RWPE2 (cell line): ENCODE data around the gene L3MBTL3.

Experiments
- ATAC-seq: fragments of 200-7000 bp; cut with Tn5 transposase; 3 replicates; pipeline ENCODE4 v1.9.1; 2021; ENCODE audit warnings: low read depth
- DNase-seq: peaks from one replicate; pipeline ENCODE4 v3.0.0-alpha.2; 2020; ENCODE audit warnings: low spot score
- H3K27ac ChIP-seq: fragments of 450-650 bp; 2 replicates; pipeline ENCODE4 v1.5.1; 2017; ENCODE audit warnings: mild to moderate bottlenecking; ENCODE audit not compliant: poor library complexity, severe bottlenecking
- H3K27me3 ChIP-seq: fragments of 250-450 bp; sonication (Bioruptor Pico); 2 replicates; pipeline ENCODE4 v1.5.1; 2021; ENCODE audit warnings: mild to moderate bottlenecking, moderate library complexity; ENCODE audit not compliant: insufficient read depth, poor library complexity, severe bottlenecking
- H3K36me3 ChIP-seq: fragments of 250-450 bp; sonication (Bioruptor Pico); 2 replicates; pipeline ENCODE4 v1.5.1; 2020; ENCODE audit warnings: low read depth, mild to moderate bottlenecking, moderate library complexity
- H3K4me1 ChIP-seq: fragments of 250-450 bp; sonication (Bioruptor Pico); 2 replicates; pipeline ENCODE4 v1.5.1; 2021; ENCODE audit warnings: mild to moderate bottlenecking, moderate library complexity; ENCODE audit not compliant: insufficient read depth, poor library complexity, severe bottlenecking
- H3K4me3 ChIP-seq: fragments of 250-450 bp; sonication (Bioruptor Pico); 2 replicates; pipeline ENCODE4 v1.5.1; 2021; ENCODE audit warnings: mild to moderate bottlenecking, moderate library complexity; ENCODE audit not compliant: severe bottlenecking
- H3K9me3 ChIP-seq: fragments of 250-450 bp; sonication (Bioruptor Pico); 2 replicates; pipeline ENCODE4 v1.5.1; 2021; ENCODE audit warnings: mild to moderate bottlenecking, moderate library complexity; ENCODE audit not compliant: severe bottlenecking
- CTCF ChIP-seq: fragments of 450-650 bp; IDR thresholded peaks from one replicate; pipeline ENCODE4 v1.5.1; 2017; ENCODE audit warnings: mild to moderate bottlenecking, moderate library complexity; ENCODE audit not compliant: poor library complexity, severe bottlenecking

L3MBTL3 gene

GRCh38 chr6:130045622-130046021 is 27.2 kb downstream of the L3MBTL3 start:
- no peaks in the 10 kb centered on the region for H3K4me1 ChIP-seq
- H3K4me3 ChIP-seq = no peak overlapping the region
- no peaks in the 10 kb centered on the region for H3K9me3 ChIP-seq
- TF ChIP-seq CTCF = no peak
- no peak for DNase-seq
- no peak overlapping the region for H3K27ac ChIP-seq
- H3K27me3 ChIP-seq = no peaks in the 10 kb centered on the region
- no peak for ATAC-seq
- H3K36me3 ChIP-seq = peaks cover 6% of the 10 kb centered on the region; the same call in 1 of the 2 replicates

GRCh38 chr6:130046671-130047070 is 28.3 kb downstream of the L3MBTL3 start:
- Histone ChIP-seq H3K4me3 (no peak overlapping the region), H3K27ac (no peak overlapping the region), H3K9me3 (no peaks in the 10 kb centered on the region), H3K4me1 (no peaks in the 10 kb centered on the region), H3K36me3 (peaks cover 12% of the 10 kb centered on the region), H3K27me3 (no peaks in the 10 kb centered on the region)
- no peak for ATAC-seq
- DNase-seq = no peak
- TF ChIP-seq CTCF = no peak

GRCh38 chr6:130047088-130047995 is 29.0 kb downstream of the L3MBTL3 start:
- no peaks in the 10 kb centered on the region for H3K4me1 ChIP-seq
- no peak overlapping the region for H3K4me3 ChIP-seq
- no peaks in the 10 kb centered on the region for H3K27me3 ChIP-seq
- no peak overlapping the region for H3K27ac ChIP-seq
- no peak for DNase-seq
- no peak for ATAC-seq
- TF ChIP-seq CTCF = peak; percentile 25
- H3K36me3 ChIP-seq = peaks cover 15% of the 10 kb centered on the region
- no peaks in the 10 kb centered on the region for H3K9me3 ChIP-seq

GRCh38 chr6:130050230-130050629 is 31.8 kb downstream of the L3MBTL3 start:
- H3K27me3 ChIP-seq = no peaks in the 10 kb centered on the region
- H3K36me3 ChIP-seq = peaks cover 23% of the 10 kb centered on the region
- H3K4me1 ChIP-seq = no peaks in the 10 kb centered on the region
- no peak overlapping the region for H3K27ac ChIP-seq
- H3K9me3 ChIP-seq = no peaks in the 10 kb centered on the region
- ATAC-seq (no peak), DNase-seq (no peak)
- no peak overlapping the region for H3K4me3 ChIP-seq
- TF ChIP-seq CTCF = no peak

GRCh38 chr6:130054725-130055124 is 36.3 kb downstream of the L3MBTL3 start:
- H3K9me3 ChIP-seq = no peaks in the 10 kb centered on the region
- no peak overlapping the region for H3K27ac ChIP-seq
- DNase-seq (no peak), ATAC-seq (no peak)
- H3K4me1 ChIP-seq = no peaks in the 10 kb centered on the region
- no peaks in the 10 kb centered on the region for H3K27me3 ChIP-seq
- TF ChIP-seq CTCF = no peak
- H3K4me3 ChIP-seq = no peak overlapping the region
- peaks cover 42% of the 10 kb centered on the region for H3K36me3 ChIP-seq
